HG03175 (cell line): ENCODE data around the gene INHBC.
"Not testable (repeated sequence)": the region's sequence is repeated elsewhere in the genome, so short reads cannot be mapped to it uniquely, and the experiment has no call there.

Experiments used
- ATAC-seq: cut with Tn5 transposase; IDR thresholded peaks from one replicate; pipeline ENCODE4 v1.9.1; 2021; ENCODE audit warnings: mild to moderate bottlenecking, moderate library complexity; ENCODE audit not compliant: unreplicated experiment

INHBC gene

DNA sequence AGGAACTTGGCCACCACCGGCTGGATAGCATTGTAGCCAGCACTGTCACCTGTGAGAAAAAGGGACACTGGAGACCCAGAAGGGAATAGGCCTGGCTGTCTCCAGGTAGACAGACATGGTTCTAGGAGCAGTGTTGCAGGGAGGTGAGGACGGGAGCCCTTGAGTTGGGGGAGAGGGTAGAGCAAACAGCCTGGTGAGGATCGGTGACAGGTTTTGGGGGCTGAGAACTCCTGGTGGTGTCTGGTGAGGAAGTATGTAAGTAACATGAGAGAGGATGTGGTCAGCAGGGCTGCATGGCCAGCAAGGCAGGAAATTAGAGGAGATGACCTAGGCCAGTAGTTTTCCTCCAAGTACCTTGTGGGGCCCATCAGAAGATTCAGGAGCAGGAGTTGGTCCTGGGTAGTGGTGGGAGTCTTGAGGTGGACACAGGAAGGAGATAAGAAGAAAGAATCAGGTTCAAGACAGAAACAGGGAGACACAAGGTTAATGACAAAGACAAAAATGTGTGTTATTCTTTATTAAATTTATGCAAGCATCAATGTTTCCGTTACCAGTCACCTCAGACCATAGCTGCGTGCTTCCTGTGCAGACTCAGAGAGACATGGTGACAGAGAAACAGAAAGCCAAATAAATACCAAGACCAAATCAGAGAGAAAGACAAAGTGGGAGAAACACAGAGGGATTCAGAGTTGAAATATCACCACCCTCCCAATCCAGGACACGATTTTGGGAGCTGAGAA is 45.0 kb downstream of the INHBC start, which contains the start of gene ARHGAP9:
Gene ARHGAP9 (minus strand): TSS at position 491 of the 740 bp plus-strand sequence. CDS start 460 bp downstream, at position 31.
- ATAC-seq, result peak; percentile 54

DNA sequence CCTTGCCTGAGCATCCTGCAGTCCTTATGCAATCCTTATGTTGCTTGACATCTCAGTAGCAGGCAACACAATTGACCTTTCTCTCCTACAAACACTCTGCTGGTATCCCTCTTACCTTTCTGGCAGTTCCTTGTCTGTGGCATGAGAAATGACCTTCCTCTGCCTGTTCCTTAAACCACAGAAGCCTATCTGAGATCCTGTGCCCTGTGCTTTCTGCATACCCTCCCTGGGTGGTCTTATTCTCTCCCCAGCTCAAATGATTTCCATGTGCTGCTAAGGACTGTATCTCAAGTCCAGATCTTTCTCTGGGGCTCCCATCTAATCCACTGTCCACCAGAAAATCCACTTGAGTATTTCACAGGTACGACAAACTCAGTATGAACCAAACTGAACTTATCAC is 47.1 kb downstream of the INHBC start:
- ATAC-seq, result no peak

DNA sequence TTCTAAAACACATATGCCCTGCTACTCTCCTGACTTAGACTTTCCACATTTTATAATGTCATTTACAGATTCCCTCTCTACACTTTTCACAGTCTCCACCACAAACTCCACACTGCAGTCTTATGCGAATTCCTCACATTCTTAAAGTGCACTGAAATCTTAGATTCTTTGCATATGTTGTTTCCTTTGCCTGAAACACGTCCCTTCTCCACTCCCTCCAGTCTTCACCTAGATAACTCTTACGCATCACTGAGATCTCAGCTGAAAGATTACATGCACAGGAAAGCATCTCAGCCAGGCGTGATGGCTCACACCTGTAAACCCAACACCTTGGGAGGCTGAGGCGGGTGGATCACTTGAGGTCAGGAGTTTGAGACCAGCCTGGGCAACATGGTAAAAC is 48.9 kb downstream of the INHBC start:
- no peak for ATAC-seq

DNA sequence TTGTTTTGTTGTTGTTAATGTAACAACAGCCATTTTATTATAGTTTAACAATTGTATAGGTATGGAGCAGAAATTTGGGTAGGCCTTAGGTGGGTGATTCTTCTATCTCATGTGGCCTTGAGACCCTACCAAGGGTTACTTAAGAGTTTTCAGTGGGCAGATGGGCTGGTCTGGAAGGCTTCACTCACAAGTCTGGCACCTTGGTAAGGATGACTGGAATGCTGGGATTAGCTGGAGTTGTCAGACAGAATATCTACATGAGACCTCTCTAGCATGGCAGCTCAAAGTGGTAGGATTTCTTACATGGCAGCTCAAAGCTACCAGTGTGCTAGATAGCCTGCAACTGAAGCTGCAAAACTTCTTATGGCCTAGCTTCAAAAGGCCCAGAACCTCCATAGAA is 51.1 kb downstream of the INHBC start:
- ATAC-seq, result no peak

DNA sequence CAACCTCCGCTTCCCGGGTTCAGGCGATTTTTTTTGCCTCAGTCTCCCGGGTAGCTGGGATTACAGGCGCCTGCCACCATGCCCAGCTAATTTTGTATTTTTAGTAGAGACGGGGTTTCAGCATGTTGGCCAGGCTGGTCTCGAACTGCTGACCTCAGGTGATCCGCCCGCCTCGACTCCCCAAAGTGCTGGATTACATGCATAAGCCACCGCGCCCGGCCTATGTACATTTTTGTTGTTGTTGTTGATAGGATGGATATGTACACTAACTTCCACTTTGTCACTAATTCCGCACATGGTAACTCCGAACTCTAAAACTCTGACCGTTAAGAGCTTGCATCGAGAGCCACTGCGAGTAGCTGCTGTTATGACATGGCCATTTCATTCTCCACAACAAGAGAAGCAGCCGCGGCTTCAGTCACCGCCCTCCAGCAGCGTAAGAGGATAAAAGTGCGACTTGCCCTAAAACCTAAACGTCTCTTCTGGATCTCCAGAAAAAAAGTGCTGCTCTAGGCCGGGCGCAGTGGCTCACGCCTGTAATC is 52.5 kb downstream of the INHBC start:
- no peak for ATAC-seq

DNA sequence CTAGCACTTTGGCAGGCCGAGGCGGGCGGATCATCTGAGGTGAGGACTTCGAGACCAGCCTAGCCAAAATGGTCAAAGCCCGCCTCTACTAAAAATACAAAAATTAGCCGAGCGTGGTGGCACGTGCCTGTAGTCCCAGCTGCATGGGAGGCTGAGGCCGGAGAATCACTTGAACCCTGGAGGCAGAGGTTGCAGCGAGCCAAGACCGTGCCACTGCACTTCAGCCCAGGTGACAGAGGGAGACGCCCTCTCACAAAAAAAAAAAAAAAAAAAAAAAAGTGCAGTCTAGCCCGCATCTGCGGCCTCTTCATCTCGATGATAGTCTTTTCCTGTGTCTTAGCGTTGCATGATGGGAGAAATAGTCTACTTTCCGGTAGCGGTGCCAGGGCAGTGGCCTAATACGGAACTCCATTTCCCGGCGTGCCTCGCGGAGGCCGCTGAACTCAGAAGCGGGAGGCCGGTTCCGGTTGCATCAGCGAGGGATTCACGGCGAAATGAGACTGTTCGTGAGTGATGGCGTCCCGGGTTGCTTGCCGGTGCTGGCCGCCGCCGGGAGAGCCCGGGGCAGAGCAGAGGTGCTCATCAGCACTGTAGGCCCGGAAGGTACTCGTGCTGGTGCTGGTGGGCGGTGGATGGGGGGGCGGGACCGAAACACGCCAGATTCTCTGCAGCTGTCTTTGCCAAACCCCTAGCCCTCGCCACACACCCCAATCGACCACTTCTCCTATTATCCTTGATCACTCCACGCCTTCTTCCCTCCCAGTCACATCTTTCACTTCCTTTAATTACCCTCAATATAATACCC is 53.2 kb downstream of the INHBC start, which contains the start of gene MARS1:
Gene MARS1 (plus strand): TSS at position 472 of the 805 bp plus-strand sequence. CDS start 23 bp downstream, at position 495.
- ATAC-seq, result peak; percentile 98

DNA sequence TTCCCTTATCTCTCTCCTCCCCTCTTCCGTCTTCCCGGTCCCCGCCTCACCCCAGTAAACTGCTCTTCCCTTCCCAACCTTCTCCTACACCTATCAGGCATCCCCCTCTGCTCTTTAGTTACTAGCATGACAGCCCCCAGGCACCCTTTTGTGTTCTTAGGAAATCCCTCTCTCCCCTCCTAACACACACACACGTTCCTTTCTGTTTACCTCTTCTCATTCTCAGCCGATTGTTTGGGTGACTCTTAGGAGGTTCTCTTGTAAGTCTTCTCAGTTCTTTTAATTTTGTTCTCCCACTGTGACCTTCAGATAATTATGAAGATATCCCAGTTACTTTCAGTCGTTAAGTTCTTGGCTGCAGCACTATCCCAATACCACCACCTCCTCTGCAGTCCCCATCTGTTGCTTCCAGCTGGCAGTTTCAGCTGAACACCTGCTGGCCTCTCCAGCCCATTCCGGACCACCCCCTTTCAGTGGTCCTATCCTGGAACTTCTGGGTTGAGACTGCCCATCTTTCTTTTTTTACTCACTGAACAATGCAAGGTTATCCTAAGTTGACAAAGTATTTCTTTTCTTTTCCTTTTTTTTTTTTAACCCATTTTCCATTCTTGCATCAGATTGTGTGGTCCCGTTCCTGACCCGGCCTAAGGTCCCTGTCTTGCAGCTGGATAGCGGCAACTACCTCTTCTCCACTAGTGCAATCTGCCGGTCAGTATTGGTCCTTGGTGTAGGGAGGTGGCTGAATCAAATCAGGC is 54.0 kb downstream of the INHBC start:
- no peak for ATAC-seq

DNA sequence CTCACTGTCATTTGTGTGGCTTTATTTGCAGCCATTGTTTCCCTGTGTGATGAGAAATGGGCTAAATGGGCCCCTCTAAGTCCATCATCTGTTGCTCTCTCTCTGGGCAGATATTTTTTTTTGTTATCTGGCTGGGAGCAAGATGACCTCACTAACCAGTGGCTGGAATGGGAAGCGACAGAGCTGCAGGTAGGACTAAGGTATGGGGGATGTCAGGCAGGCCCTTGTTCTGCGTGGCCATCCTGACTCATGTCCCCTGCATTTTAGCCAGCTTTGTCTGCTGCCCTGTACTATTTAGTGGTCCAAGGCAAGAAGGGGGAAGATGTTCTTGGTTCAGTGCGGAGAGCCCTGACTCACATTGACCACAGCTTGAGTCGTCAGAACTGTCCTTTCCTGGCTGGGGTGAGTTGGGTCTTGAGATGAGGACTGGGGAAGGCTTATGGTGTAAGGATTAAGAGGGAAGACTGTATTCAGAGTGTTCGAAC is 54.6 kb downstream of the INHBC start:
- no peak for ATAC-seq

DNA sequence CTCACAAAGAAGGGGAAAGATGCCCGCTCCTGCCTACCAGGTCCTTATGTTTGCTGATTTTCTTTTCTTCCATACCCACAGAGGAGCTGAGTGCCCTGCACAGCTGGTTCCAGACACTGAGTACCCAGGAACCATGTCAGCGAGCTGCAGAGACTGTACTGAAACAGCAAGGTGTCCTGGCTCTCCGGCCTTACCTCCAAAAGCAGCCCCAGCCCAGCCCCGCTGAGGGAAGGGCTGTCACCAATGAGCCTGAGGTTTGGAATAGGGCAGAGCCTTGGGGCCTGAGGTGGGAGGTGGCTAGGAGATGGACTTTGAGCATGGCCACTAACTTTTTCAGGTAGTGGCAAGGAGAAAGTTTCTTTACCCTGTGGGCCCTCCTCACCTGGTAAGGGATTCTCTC is 55.5 kb downstream of the INHBC start:
- no peak for ATAC-seq

DNA sequence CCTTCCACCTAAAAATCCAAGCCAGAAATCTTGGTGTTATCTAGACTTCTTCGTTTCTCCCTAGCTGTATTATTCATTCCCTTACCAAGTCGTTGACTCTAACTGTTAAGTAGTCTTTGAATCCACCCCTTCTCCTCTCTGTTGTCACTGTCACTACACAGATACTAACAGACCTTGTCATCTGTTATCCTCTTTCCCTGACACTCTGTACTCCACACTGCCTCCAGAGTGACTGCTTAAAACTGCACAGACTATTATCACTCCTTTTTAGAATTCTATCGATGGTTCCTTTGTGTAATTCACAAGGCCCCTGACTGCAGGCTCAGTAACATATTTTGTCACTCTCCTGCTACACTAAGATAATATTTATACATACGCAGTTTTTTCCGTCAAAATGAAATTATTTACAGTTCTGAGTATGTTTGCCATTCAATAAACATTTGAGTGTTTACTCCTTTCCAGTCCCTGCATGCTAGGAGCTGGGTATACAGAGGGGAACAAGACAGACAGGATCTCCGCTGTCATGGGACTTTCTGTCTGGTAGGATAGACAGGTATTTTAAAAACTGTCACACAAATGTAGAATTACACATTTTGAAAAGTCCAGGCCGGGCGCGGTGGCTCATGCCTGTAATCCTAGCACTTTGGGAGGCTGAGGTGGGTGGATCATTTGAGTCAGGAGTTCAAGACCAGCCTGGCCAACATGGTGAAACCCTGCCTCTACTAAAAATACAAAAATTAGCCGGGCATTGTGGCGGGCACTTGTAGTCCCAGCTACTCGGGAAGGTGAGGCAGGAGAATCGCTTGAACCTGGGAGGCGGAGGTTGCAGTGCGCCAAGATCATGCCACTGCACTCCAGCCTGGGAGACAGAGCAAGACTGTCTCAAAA is 57.1 kb downstream of the INHBC start:
- ATAC-seq, result no peak

DNA sequence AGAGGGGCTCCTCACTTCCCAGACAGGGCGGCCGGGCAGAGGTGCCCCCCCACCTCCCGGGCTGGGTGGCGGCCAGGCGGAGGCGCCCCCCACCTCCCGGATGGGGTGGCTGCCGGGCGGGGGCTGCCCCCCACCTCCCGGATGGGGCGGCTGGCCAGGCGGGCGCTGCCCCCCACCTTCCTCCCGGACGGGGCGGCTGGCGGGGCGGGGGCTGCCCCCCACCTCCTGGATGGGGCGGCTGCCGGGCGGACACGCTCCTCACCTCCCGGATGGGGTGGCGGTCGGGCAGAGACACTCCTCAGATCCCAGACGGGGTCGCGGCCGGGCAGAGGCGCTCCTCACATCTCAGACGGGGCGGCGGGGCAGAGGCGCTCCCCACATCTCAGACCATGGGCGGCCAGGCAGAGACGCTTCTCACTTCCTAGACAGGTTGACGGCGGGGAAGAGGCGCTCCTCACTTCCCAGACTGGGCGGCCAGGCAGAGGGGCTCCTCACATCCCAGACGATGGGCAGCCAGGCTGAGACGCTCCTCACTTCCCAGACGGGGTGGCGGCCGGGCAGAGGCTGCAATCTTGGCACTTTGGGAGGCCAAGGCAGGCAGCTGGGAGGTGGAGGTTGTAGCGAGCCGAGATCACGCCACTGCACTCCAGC is 60.6 kb downstream of the INHBC start:
- ATAC-seq, result not testable (repeated sequence)

DNA sequence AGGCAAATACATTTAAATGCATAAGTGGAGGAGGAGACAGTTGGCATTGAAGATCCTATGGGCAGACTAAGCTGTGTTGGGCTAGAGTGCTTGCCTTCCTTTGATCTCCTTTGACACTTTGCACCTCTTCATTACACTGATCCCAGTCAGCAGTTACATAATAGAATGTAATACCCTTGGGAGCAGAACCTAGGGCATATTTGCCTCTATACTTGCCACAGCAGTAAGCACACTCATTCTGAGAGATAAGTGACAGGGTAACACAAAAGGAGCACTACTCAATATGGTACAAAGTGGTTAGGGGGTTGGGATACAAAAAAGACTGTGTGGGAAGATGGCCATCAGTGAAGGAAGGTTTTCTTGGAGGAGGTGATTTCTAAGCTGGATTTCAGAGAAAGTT is 62.2 kb downstream of the INHBC start:
- ATAC-seq, result no peak

DNA sequence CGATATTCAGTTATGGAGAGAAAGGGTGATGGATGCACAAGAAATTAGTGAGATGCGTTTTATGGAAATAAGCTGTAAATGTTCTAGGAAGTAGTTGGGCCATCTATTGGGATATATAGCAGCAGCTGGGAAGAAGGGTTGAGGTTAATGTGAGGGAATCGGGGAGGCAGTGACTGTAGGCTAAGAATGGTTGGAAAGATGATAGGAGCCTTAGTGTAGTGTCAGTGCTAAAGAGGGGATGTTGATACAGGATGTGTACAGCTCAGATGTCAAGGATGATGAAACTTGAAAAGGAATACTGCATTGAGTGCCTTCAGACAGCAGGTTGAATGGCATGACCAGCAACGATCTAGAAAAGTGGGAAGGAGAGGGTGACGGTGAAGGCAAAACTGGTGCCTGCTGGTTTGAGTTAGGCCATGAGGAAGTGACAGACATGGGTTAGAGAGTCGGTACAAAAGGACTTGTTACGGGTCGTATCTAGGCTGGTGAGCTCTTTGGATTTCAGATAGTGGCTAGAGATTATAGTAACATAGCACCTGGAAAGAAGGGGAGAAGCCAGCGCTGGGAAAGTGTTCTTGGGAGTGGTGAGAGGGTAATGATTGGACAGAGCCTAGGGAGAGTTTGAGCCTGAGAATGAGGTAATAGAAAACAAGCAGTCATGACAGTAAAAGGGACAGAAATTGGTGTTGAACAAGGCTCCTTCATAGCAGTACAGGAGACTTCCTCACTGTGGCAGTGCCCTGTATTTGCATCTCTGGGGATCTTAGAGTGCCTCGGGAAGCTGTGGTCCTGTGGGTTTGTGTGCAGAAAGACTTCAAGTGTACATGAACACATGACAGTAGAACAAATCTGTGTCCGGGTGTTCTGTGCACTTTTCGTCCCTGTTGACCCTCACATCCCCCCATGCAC is 62.9 kb downstream of the INHBC start:
- no peak for ATAC-seq

DNA sequence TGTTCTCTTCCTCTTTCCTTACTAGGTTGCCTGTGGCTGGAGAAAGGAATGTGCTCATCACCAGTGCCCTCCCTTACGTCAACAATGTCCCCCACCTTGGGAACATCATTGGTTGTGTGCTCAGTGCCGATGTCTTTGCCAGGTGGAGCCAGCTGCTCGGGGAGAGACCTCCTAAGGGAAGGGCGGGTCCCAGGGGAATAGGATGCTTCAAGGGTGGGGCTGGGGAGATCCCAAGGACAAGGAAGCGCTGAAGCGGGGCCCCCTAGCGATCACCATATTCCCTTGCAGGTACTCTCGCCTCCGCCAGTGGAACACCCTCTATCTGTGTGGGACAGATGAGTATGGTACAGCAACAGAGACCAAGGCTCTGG is 63.5 kb downstream of the INHBC start:
- ATAC-seq, result no peak

DNA sequence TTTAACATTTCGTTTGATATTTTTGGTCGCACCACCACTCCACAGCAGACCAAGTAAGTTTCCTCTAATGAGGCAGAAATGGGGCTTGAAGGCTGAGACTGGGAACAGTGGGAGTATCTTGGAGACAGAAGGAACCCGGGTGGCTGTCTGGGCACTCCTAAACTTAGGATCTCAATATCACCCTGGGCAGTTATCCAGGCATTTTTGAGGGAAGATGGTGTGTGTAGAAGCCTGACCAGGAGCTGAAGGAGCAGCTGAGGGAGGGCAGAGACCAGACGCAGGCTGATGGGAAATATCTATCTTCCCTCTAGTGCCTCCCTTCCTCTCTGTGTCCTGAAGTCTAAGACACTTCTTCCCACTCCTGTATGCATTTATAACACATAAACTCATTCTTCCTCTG is 64.0 kb downstream of the INHBC start:
- no peak for ATAC-seq

DNA sequence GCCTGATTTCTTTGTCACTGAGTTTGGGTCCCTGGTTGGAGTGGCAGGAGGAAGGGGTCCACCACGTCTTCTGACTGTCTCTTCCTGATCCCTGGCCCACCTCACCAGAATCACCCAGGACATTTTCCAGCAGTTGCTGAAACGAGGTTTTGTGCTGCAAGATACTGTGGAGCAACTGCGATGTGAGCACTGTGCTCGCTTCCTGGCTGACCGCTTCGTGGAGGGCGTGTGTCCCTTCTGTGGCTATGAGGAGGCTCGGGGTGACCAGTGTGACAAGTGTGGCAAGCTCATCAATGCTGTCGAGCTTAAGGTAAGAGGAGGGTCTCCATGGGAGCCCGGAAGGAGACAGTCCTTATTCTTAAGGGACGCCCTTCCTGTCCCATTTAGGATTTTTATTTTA is 65.6 kb downstream of the INHBC start:
- no peak for ATAC-seq
